ENCODE data around the gene PITPNM2.

Gene PITPNM2

GRCh38 chr12:123115409-123116121, 35.3 kb downstream of the PITPNM2 start:
- Histone ChIP-seq H3F3A (ENCODE audit: insufficient read depth, low read length) (no peaks in the 10 kb centered on the region; the same call in 1 of the 2 replicates), H3K4me3 (ENCODE audit: low read depth, low read length, poor library complexity, severe bottlenecking) (peak overlapping the region; percentile 10), H3K9ac (ENCODE audit: low read length) (peak overlapping the region; percentile 34), H2AFZ (ENCODE audit: low read length) (no peak overlapping the region), H3K27me3 (ENCODE audit: insufficient read depth, low read length) (no peaks in the 10 kb centered on the region), H3K36me3 (ENCODE audit: insufficient read depth, low read length) (peaks cover 27% of the 10 kb centered on the region; the same call in 1 of the 2 replicates), H3K4me2 (ENCODE audit: low read length) (peak overlapping the region; percentile 17), H3K9me3 (ENCODE audit: low read length) (no peaks in the 10 kb centered on the region), H3K9me2 (ENCODE audit: low read depth, low read length) (no peaks in the 10 kb centered on the region), H4K20me1 (ENCODE audit: insufficient read depth, low read length) (no peaks in the 10 kb centered on the region), H3K4me1 (ENCODE audit: insufficient read depth, low read length, severe bottlenecking) (peaks cover 95% of the 10 kb centered on the region), H3K27ac (ENCODE audit: low read depth, low read length, poor library complexity, severe bottlenecking) (peak overlapping the region; percentile 100), H3K79me2 (ENCODE audit: insufficient read depth, low read length) (peaks cover 63% of the 10 kb centered on the region)
- TF ChIP-seq CTCF (IDR thresholded peaks at IDR 0.05; ENCODE audit: low read length) (no peak), EZH2 (IDR thresholded peaks at IDR 0.05; ENCODE audit: borderline replicate concordance, low read length) (no peak)

- Histone ChIP-seq H3K4me2 (ENCODE audit: low read length) (peak overlapping the region; percentile 17), H3K27ac (ENCODE audit: low read depth, low read length, poor library complexity, severe bottlenecking) (peak overlapping the region; percentile 100), H3K4me3 (ENCODE audit: low read depth, low read length, poor library complexity, severe bottlenecking) (peak overlapping the region; percentile 0), H3K9me2 (ENCODE audit: low read depth, low read length) (no peaks in the 10 kb centered on the region), H3F3A (ENCODE audit: insufficient read depth, low read length) (no peaks in the 10 kb centered on the region), H3K79me2 (ENCODE audit: insufficient read depth, low read length) (peaks cover 62% of the 10 kb centered on the region), H3K27me3 (ENCODE audit: insufficient read depth, low read length) (no peaks in the 10 kb centered on the region), H3K9ac (ENCODE audit: low read length) (peak overlapping the region; percentile 34), H3K4me1 (ENCODE audit: insufficient read depth, low read length, severe bottlenecking) (peaks cover 88% of the 10 kb centered on the region), H3K9me3 (ENCODE audit: low read length) (no peaks in the 10 kb centered on the region), H2AFZ (ENCODE audit: low read length) (no peak overlapping the region), H3K36me3 (ENCODE audit: insufficient read depth, low read length) (peaks cover 38% of the 10 kb centered on the region; the same call in 1 of the 2 replicates), H4K20me1 (ENCODE audit: insufficient read depth, low read length) (no peaks in the 10 kb centered on the region)
- no peak for TF ChIP-seq EZH2 (IDR thresholded peaks at IDR 0.05; ENCODE audit: borderline replicate concordance, low read length)
- no peak for TF ChIP-seq CTCF (IDR thresholded peaks at IDR 0.05; ENCODE audit: low read length)
Measured at GRCh38 chr12:123114304-123115083, 36.4 kb downstream of the PITPNM2 start.

GRCh38 chr12:123113026-123113425, 37.9 kb downstream of the PITPNM2 start:
- H3K4me1 ChIP-seq (ENCODE audit: insufficient read depth, low read length, severe bottlenecking), result peaks cover 88% of the 10 kb centered on the region
- H3K27me3 ChIP-seq (ENCODE audit: insufficient read depth, low read length), result no peaks in the 10 kb centered on the region
- H2AFZ ChIP-seq (ENCODE audit: low read length), result no peak overlapping the region
- H3K9me2 ChIP-seq (ENCODE audit: low read depth, low read length), result no peaks in the 10 kb centered on the region
- H3K9ac ChIP-seq (ENCODE audit: low read length), result peak overlapping the region; percentile 50; the same call in 1 of the 2 replicates
- H3K9me3 ChIP-seq (ENCODE audit: low read length), result no peaks in the 10 kb centered on the region
- TF ChIP-seq EZH2 (IDR thresholded peaks at IDR 0.05; ENCODE audit: borderline replicate concordance, low read length), result no peak
- no peak for TF ChIP-seq CTCF (IDR thresholded peaks at IDR 0.05; ENCODE audit: low read length)
- no peaks in the 10 kb centered on the region for H4K20me1 ChIP-seq (ENCODE audit: insufficient read depth, low read length)
- H3K27ac ChIP-seq (ENCODE audit: low read depth, low read length, poor library complexity, severe bottlenecking), result peak overlapping the region; percentile 100
- H3K36me3 ChIP-seq (ENCODE audit: insufficient read depth, low read length), result peaks cover 42% of the 10 kb centered on the region; the same call in 1 of the 2 replicates
- H3K4me3 ChIP-seq (ENCODE audit: low read depth, low read length, poor library complexity, severe bottlenecking), result peak overlapping the region; percentile 13
- H3F3A ChIP-seq (ENCODE audit: insufficient read depth, low read length), result no peaks in the 10 kb centered on the region
- peak overlapping the region; percentile 17 for H3K4me2 ChIP-seq (ENCODE audit: low read length)
- peaks cover 47% of the 10 kb centered on the region for H3K79me2 ChIP-seq (ENCODE audit: insufficient read depth, low read length)
